IMR-90 (cell line): ENCODE results near the gene HMOX1. TPM values are rescaled to one million over a fixed set of nuclear protein-coding genes. Genes with fewer than 3 reads are reported as not detected.

Experiments used
- ATAC-seq: fragments of 200-7000 bp; cut with Tn5 transposase; 2 replicates; pipeline ENCODE4 v1.9.1; 2020; ENCODE audit warnings: low read depth, mild to moderate bottlenecking, moderate library complexity
- BruUV-seq: library from RNA; stranded (reverse); fragments of 400-500 nt; replicated peaks from 2 replicates; lab custom pipeline; 2021; lab: Mats Ljungman, UMichigan
- CTCF ChIA-PET: fragments of 300-600 bp; formaldehyde crosslinking; extraction: SDS; loops from one replicate; lab custom pipeline; 2021; ENCODE audit warnings: antibody characterized with exemption; lab: Yijun Ruan, JAX
- POLR2A ChIA-PET: fragments of 300-600 bp; sonication (Branson Sonifier 250); formaldehyde crosslinking; loops from one replicate; lab custom pipeline; 2022; ENCODE audit warnings: antibody characterized with exemption; ENCODE audit not compliant: unreplicated experiment; lab: Charles Lee
- DNase-seq: peaks from one replicate; pipeline ENCODE4 v3.0.0; 2013
- H2AFZ ChIP-seq: replicated peaks from 2 replicates; pipeline ENCODE3; 2013; ENCODE audit warnings: low read length, mild to moderate bottlenecking; ENCODE audit not compliant: poor library complexity
- H2AK5ac ChIP-seq: 2 replicates; pipeline ENCODE4 v1.6.1; 2013; ENCODE audit warnings: low read depth, low read length, inconsistent platforms
- H2AK9ac ChIP-seq: replicated peaks from 2 replicates; pipeline ENCODE3; 2013; ENCODE audit warnings: mild to moderate bottlenecking, low read depth, low read length, moderate library complexity; ENCODE audit not compliant: poor library complexity
- H2BK120ac ChIP-seq: 2 replicates; pipeline ENCODE4 v1.6.1; 2013; ENCODE audit warnings: low read depth, low read length, inconsistent platforms
- H2BK15ac ChIP-seq: 3 replicates; pipeline ENCODE4 v1.6.1; 2013; ENCODE audit warnings: low read depth, low read length, inconsistent platforms
- H2BK20ac ChIP-seq: 2 replicates; pipeline ENCODE4 v1.6.1; 2013; ENCODE audit warnings: low read depth, mild to moderate bottlenecking, inconsistent platforms, low read length, moderate library complexity
- H2BK5ac ChIP-seq: 2 replicates; pipeline ENCODE4 v1.6.1; 2013; ENCODE audit warnings: mild to moderate bottlenecking, low read depth, low read length, inconsistent platforms; ENCODE audit not compliant: poor library complexity, severe bottlenecking
- H3K14ac ChIP-seq: replicated peaks from 2 replicates; pipeline ENCODE4 v1.6.1; 2013; ENCODE audit warnings: low read depth, low read length, inconsistent platforms
- H3K18ac ChIP-seq: 2 replicates; pipeline ENCODE4 v1.6.1; 2013; ENCODE audit warnings: low read depth, low read length, control low read depth
- H3K23ac ChIP-seq: 2 replicates; pipeline ENCODE4 v1.6.1; 2013; ENCODE audit warnings: low read depth, low read length, inconsistent platforms
- H3K27ac ChIP-seq: 2 replicates; pipeline ENCODE4 v1.5.1; 2013; ENCODE audit warnings: mild to moderate bottlenecking, control low read depth, low read length; ENCODE audit not compliant: insufficient read depth
- H3K27me3 ChIP-seq: 2 replicates; pipeline ENCODE4 v1.6.1; 2013; ENCODE audit warnings: low read length; ENCODE audit not compliant: control insufficient read depth, insufficient read depth
- H3K36me3 ChIP-seq: 2 replicates; pipeline ENCODE4 v1.6.1; 2013; ENCODE audit warnings: low read length, mixed read lengths; ENCODE audit not compliant: control insufficient read depth, insufficient read depth
- H3K4ac ChIP-seq: 2 replicates; pipeline ENCODE4 v1.6.1; 2013; ENCODE audit warnings: low read depth, low read length, inconsistent platforms
- H3K4me1 ChIP-seq: 2 replicates; pipeline ENCODE4 v1.6.1; 2013; ENCODE audit warnings: low read length, mixed read lengths; ENCODE audit not compliant: control insufficient read depth, insufficient read depth
- H3K4me2 ChIP-seq: 2 replicates; pipeline ENCODE4 v1.6.1; 2013; ENCODE audit warnings: low read depth, mild to moderate bottlenecking, control low read depth, low read length, moderate library complexity
- H3K4me3 ChIP-seq: 2 replicates; pipeline ENCODE4 v1.5.1; 2013; ENCODE audit warnings: low read depth, mild to moderate bottlenecking, control low read depth, low read length, moderate library complexity; ENCODE audit not compliant: insufficient read depth
- H3K56ac ChIP-seq: 2 replicates; pipeline ENCODE4 v1.6.1; 2013; ENCODE audit warnings: low read length, inconsistent platforms; ENCODE audit not compliant: insufficient read depth; ENCODE audit errors: extremely low read depth
- H3K79me1 ChIP-seq, 2 experiments: 2 replicates each; pipeline ENCODE4 v1.6.1; 2013; ENCODE audit warnings: low read length in 2 of 2, inconsistent platforms in 1 of 2, low read depth in 1 of 2
- H3K9ac ChIP-seq: 2 replicates; pipeline ENCODE4 v1.6.1; 2013; ENCODE audit warnings: low read depth, low read length, control low read depth
- H3K9me1 ChIP-seq: 2 replicates; pipeline ENCODE4 v1.6.1; 2013; ENCODE audit warnings: low read length, inconsistent platforms; ENCODE audit not compliant: insufficient read depth
- H3K9me3 ChIP-seq: 2 replicates; pipeline ENCODE4 v1.6.1; 2013; ENCODE audit warnings: low read length; ENCODE audit not compliant: control insufficient read depth, insufficient read depth
- H4K20me1 ChIP-seq: 2 replicates; pipeline ENCODE4 v1.6.1; 2013; ENCODE audit warnings: low read length, inconsistent platforms; ENCODE audit not compliant: insufficient read depth
- H4K5ac ChIP-seq: 2 replicates; pipeline ENCODE4 v1.6.1; 2013; ENCODE audit warnings: mild to moderate bottlenecking, low read depth, low read length, control low read depth
- H4K8ac ChIP-seq, 2 experiments: 2 replicates each; pipeline ENCODE4 v1.6.1; 2013; ENCODE audit warnings: low read depth in 2 of 2, low read length in 2 of 2, control low read depth in 1 of 2, inconsistent platforms in 1 of 2
- H4K91ac ChIP-seq: 2 replicates; pipeline ENCODE4 v1.6.1; 2013; ENCODE audit warnings: low read depth, low read length, inconsistent platforms; ENCODE audit not compliant: insufficient read depth
- BHLHE40 ChIP-seq: fragments of 150-350 bp; IDR thresholded peaks from 2 replicates; pipeline ENCODE4 v1.6.1; 2016; ENCODE audit warnings: mild to moderate bottlenecking, low read depth, low read length
- CEBPB ChIP-seq: IDR thresholded peaks from 2 replicates; pipeline ENCODE4 v1.6.1; 2012; ENCODE audit warnings: low read depth, low read length, improper control_type of control experiment
- CHD1 ChIP-seq: IDR thresholded peaks from 2 replicates; pipeline ENCODE4 v1.6.1; 2012; ENCODE audit warnings: low read depth, low read length, improper control_type of control experiment
- FOS ChIP-seq: fragments of 150-350 bp; IDR thresholded peaks from 2 replicates; pipeline ENCODE4 v1.6.1; 2016; ENCODE audit warnings: low read depth, low read length
- MAFK ChIP-seq: IDR thresholded peaks from 2 replicates; pipeline ENCODE4 v1.6.1; 2012; ENCODE audit warnings: low read depth, low read length, improper control_type of control experiment
- MAZ ChIP-seq: IDR thresholded peaks from 2 replicates; pipeline ENCODE4 v1.6.1; 2012; ENCODE audit warnings: low read depth, mild to moderate bottlenecking, low read length, improper control_type of control experiment, moderate library complexity, borderline replicate concordance
- MXI1 ChIP-seq: IDR thresholded peaks from 2 replicates; pipeline ENCODE4 v1.6.1; 2012; ENCODE audit warnings: low read depth, mild to moderate bottlenecking, low read length, moderate library complexity, borderline replicate concordance
- NFE2L2 ChIP-seq: fragments of 150-350 bp; IDR thresholded peaks from 2 replicates; pipeline ENCODE4 v1.6.1; 2016; ENCODE audit warnings: low read depth, mild to moderate bottlenecking, low read length
- POLR2A ChIP-seq: IDR thresholded peaks from 2 replicates; pipeline ENCODE4 v1.6.1; 2012; ENCODE audit warnings: mild to moderate bottlenecking, low read depth, low read length
- RAD21 ChIP-seq: IDR thresholded peaks from 2 replicates; pipeline ENCODE4 v1.6.1; 2012; ENCODE audit warnings: low read length, improper control_type of control experiment
- RCOR1 ChIP-seq: IDR thresholded peaks from 2 replicates; pipeline ENCODE4 v1.6.1; 2012; ENCODE audit warnings: mild to moderate bottlenecking, low read length, improper control_type of control experiment; ENCODE audit not compliant: insufficient replicate concordance
- RFX5 ChIP-seq: IDR thresholded peaks from 2 replicates; pipeline ENCODE4 v1.8.0; 2012; ENCODE audit warnings: low read depth, mild to moderate bottlenecking, low read length, moderate library complexity
- WGBS, 2 experiments: methylation state at CpG; one replicate each; pipeline versions ENCODE4 v1.1.5 to v1.1.7; 2013; ENCODE audit warnings: missing lambda C conversion rate in 2 of 2; ENCODE audit not compliant: insufficient read length in 1 of 2; ENCODE audit errors: extremely low coverage in 2 of 2; 5-methylcytosine and 5-hydroxymethylcytosine counted together
- dilution Hi-C: fragments of 300-500 bp; cut with HindIII; formaldehyde crosslinking; loops from one replicate; pipeline ENCODE4 v1.14.3; 2018; ENCODE audit warnings: low sequenced_read_pairs; ENCODE audit not compliant: unreplicated experiment
- in situ Hi-C: fragments of 300-500 bp; cut with MboI; formaldehyde crosslinking; loops from 3 replicates; pipeline ENCODE4 v1.14.3; 2019; ENCODE audit warnings: low sequenced_read_pairs, inconsistent platforms, mixed read lengths
- intact Hi-C: fragments of 100-400 bp; cut with micrococcal nuclease; formaldehyde crosslinking; loops from 2 replicates; pipeline ENCODE4 v1.10.0; 2022
- polyA plus RNA-seq, 3 experiments: library from polyadenylated mRNA; depleted of rRNA; stranded (reverse); fragments of >200 nt; gene quantifications; 2 replicates each; pipeline ENCODE4 v1.2.3, GENCODE V29; 2012; ENCODE audit warnings: low replicate concordance in 1 of 3
- total RNA-seq: library from RNA; depleted of rRNA; stranded (reverse); fragments of >200 nt; gene quantifications from 2 replicates; pipeline ENCODE4 v1.2.3, GENCODE V29; 2012
- TF ChIP-seq, protein P1 (sequence below): fragments of 150-350 bp; IDR thresholded peaks from 2 replicates; pipeline ENCODE4 v1.6.1; 2017; ENCODE audit warnings: mild to moderate bottlenecking, antibody characterized with exemption, low read length, low read depth
- TF ChIP-seq, protein P2 (sequence below): conservative IDR thresholded peaks from 2 replicates; pipeline ENCODE4 v1.5.1; 2012; ENCODE audit warnings: mild to moderate bottlenecking, low read depth, low read length, improper control_type of control experiment
- TF ChIP-seq, protein P3 (sequence below): fragments of 150-350 bp; IDR thresholded peaks from 2 replicates; pipeline ENCODE4 v1.6.1; 2016; ENCODE audit warnings: low read depth, mild to moderate bottlenecking, low read length, moderate library complexity, borderline replicate concordance

The HMOX1 gene
- total and polyA plus RNA-seq, 2 of the 4 experiments (the other 2 are of a cell fraction): 23.1 to 50.5 TPM

DNA sequence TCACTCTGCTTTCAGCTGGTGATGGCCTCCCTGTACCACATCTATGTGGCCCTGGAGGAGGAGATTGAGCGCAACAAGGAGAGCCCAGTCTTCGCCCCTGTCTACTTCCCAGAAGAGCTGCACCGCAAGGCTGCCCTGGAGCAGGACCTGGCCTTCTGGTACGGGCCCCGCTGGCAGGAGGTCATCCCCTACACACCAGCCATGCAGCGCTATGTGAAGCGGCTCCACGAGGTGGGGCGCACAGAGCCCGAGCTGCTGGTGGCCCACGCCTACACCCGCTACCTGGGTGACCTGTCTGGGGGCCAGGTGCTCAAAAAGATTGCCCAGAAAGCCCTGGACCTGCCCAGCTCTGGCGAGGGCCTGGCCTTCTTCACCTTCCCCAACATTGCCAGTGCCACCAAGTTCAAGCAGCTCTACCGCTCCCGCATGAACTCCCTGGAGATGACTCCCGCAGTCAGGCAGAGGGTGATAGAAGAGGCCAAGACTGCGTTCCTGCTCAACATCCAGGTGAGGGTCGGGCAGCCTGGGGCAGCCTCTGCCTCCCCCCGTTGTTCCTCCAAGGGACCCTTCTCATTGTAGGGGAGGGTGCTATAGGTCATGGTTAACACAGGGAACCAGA, 5.9 kb downstream of the HMOX1 start:
- intact Hi-C loops: no loop called here
- CTCF ChIA-PET: no interaction called here
- Histone ChIP-seq H3K18ac (no peak overlapping the region), H3K9ac (no peak overlapping the region), H2BK20ac (no peak overlapping the region), H2AK9ac (no peak overlapping the region), H3K23ac (no peak overlapping the region), H3K9me1 (peaks cover 11% of the 10 kb centered on the region; the same call in 1 of the 2 replicates), H4K20me1 (peaks cover 16% of the 10 kb centered on the region; the same call in 1 of the 2 replicates), H3K27me3 (no peaks in the 10 kb centered on the region), H3K9me3 (no peaks in the 10 kb centered on the region), H2BK120ac (no peak overlapping the region), H3K4me3 (no peak overlapping the region), H2BK15ac (no peak overlapping the region), H3K4ac (no peak overlapping the region), H4K91ac (no peak overlapping the region), H3K56ac (no peak overlapping the region), H3K27ac (no peak overlapping the region), H2AFZ (no peak overlapping the region), H3K4me1 (peaks cover 11% of the 10 kb centered on the region), H2AK5ac (no peak overlapping the region), H3K14ac (no peak overlapping the region), H3K79me1 (peaks cover 15 to 54% of the 10 kb centered on the region in 2 experiments), H3K36me3 (peaks cover 63% of the 10 kb centered on the region), H2BK5ac (no peak overlapping the region), H4K5ac (no peak overlapping the region), H3K4me2 (no peak overlapping the region), H4K8ac (no peak overlapping the region)
- no peak for DNase-seq
- dilution Hi-C loops: no loop called here
- BruUV-seq: no TSS peak
- POLR2A ChIA-PET: no interaction called here
- in situ Hi-C loops: no loop called here
- WGBS, 2 experiments: 98% methylated on average over 8 of the region's 19 CpGs; no CpG with 5 or more reads in 1 of the 2 experiments
- TF ChIP-seq CEBPB: no peak
- no peak for TF ChIP-seq POLR2A
- no peak for TF ChIP-seq MXI1
- TF ChIP-seq RFX5: no peak
- no peak for TF ChIP-seq NFE2L2
- no peak for TF ChIP-seq MAZ
- no peak for TF ChIP-seq RCOR1
- TF ChIP-seq, protein P1, sequence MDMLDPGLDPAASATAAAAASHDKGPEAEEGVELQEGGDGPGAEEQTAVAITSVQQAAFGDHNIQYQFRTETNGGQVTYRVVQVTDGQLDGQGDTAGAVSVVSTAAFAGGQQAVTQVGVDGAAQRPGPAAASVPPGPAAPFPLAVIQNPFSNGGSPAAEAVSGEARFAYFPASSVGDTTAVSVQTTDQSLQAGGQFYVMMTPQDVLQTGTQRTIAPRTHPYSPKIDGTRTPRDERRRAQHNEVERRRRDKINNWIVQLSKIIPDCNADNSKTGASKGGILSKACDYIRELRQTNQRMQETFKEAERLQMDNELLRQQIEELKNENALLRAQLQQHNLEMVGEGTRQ: no peak
- no peak for TF ChIP-seq CHD1
- TF ChIP-seq, protein P2, sequence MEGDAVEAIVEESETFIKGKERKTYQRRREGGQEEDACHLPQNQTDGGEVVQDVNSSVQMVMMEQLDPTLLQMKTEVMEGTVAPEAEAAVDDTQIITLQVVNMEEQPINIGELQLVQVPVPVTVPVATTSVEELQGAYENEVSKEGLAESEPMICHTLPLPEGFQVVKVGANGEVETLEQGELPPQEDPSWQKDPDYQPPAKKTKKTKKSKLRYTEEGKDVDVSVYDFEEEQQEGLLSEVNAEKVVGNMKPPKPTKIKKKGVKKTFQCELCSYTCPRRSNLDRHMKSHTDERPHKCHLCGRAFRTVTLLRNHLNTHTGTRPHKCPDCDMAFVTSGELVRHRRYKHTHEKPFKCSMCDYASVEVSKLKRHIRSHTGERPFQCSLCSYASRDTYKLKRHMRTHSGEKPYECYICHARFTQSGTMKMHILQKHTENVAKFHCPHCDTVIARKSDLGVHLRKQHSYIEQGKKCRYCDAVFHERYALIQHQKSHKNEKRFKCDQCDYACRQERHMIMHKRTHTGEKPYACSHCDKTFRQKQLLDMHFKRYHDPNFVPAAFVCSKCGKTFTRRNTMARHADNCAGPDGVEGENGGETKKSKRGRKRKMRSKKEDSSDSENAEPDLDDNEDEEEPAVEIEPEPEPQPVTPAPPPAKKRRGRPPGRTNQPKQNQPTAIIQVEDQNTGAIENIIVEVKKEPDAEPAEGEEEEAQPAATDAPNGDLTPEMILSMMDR: no peak
- no peak for TF ChIP-seq FOS
- TF ChIP-seq RAD21: no peak
- TF ChIP-seq MAFK: no peak
- TF ChIP-seq BHLHE40: no peak
- TF ChIP-seq, protein P3, sequence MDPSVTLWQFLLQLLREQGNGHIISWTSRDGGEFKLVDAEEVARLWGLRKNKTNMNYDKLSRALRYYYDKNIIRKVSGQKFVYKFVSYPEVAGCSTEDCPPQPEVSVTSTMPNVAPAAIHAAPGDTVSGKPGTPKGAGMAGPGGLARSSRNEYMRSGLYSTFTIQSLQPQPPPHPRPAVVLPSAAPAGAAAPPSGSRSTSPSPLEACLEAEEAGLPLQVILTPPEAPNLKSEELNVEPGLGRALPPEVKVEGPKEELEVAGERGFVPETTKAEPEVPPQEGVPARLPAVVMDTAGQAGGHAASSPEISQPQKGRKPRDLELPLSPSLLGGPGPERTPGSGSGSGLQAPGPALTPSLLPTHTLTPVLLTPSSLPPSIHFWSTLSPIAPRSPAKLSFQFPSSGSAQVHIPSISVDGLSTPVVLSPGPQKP: no peak
- ATAC-seq: no peak
